ENCODE results near the gene DPY19L1.

The DPY19L1 gene

DNA sequence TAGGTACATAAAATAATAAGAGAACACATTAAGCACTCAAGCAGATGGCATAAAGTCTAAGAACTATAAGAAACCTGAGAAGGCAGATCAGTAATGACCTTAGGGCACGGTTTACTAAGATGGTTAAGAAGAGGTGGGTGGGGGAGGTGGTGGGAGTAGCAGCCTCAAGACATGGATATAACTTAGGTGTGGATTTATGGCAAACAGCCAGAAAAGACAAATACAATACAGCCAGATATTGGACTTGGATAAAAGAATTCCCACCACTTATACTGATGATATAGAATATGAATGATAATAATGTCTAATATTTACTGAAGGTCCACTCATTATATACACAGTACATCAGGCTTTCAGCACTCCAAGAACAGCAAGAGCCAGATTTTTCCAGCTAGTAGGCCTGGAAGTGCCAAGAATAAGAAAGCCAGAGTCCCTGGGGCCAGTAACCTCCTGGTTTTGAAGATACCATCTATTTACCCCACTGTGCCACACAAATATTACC, 11.9 kb downstream of the DPY19L1 start:
- H3K9me3 ChIP-seq (ENCODE audit: control insufficient read depth, low read length): no peaks in the 10 kb centered on the region

DNA sequence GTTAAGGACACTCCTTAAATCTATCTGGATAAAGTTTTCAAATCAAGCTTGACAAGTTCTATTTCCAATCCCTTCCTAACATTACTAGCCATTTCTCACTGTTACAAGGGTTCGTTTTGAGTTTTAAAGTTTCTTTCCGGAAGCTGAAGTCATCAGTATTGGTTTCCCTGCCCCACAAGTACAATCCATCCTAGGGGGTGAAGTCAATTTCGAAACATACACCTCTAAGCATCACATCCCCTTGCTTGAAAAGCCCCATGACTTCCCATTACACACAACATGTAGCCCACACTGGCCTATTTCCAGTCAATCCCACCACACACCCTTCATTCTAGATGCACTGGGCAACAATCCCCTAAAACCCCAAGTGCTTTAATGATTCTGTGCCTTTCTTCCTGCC, 13.0 kb downstream of the DPY19L1 start:
- Histone ChIP-seq H3K27me3 (ENCODE audit: control insufficient read depth, insufficient read depth, low read length) (no peaks in the 10 kb centered on the region), H3K9ac (ENCODE audit: low read length) (no peak overlapping the region), H3K4me3 (ENCODE audit: low read length) (no peak overlapping the region), H3K36me3 (ENCODE audit: control insufficient read depth, insufficient read depth, low read length) (no peaks in the 10 kb centered on the region), H3K9me3 (ENCODE audit: control insufficient read depth, low read length) (no peaks in the 10 kb centered on the region), H3K4me1 (ENCODE audit: control insufficient read depth, insufficient read depth, low read length) (peaks cover 9% of the 10 kb centered on the region)

More for the DNA sequence above, 11.9 kb downstream of the DPY19L1 start:
- Histone ChIP-seq H3K36me3 (ENCODE audit: control insufficient read depth, insufficient read depth, low read length) (no peaks in the 10 kb centered on the region), H3K27me3 (ENCODE audit: control insufficient read depth, insufficient read depth, low read length) (no peaks in the 10 kb centered on the region), H3K4me3 (ENCODE audit: low read length) (no peak overlapping the region), H3K4me1 (ENCODE audit: control insufficient read depth, insufficient read depth, low read length) (peaks cover 9% of the 10 kb centered on the region), H3K9ac (ENCODE audit: low read length) (no peak overlapping the region)

GRCh38 chr7:35022725-35023124, 14.6 kb downstream of the DPY19L1 start:
- H3K9ac ChIP-seq (ENCODE audit: low read length): no peak overlapping the region
- H3K4me1 ChIP-seq (ENCODE audit: control insufficient read depth, insufficient read depth, low read length): peaks cover 9% of the 10 kb centered on the region
- no peaks in the 10 kb centered on the region for H3K27me3 ChIP-seq (ENCODE audit: control insufficient read depth, insufficient read depth, low read length)
- no peaks in the 10 kb centered on the region for H3K9me3 ChIP-seq (ENCODE audit: control insufficient read depth, low read length)
- no peaks in the 10 kb centered on the region for H3K36me3 ChIP-seq (ENCODE audit: control insufficient read depth, insufficient read depth, low read length)
- no peak overlapping the region for H3K4me3 ChIP-seq (ENCODE audit: low read length)

DNA sequence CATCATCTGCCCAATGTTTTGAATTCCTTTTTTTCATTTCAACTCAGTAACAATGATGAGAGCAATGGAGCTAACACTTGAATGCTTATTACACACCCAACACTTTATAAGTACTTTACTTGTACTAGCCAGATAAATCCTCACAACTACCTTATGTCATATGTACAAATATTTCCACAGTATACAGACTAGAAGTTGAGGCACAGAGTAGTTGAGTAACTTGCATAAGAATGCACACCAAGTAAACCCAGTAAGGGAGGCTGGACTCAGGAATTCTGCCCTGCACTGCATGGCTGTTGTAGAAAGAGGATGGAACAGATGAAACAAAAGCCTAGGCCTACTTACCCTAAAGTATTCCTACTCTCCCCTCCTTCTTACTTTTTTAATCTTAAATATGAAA, 15.8 kb downstream of the DPY19L1 start:
- Histone ChIP-seq H3K4me1 (ENCODE audit: control insufficient read depth, insufficient read depth, low read length) (peaks cover 9% of the 10 kb centered on the region), H3K36me3 (ENCODE audit: control insufficient read depth, insufficient read depth, low read length) (no peaks in the 10 kb centered on the region), H3K4me3 (ENCODE audit: low read length) (no peak overlapping the region), H3K27me3 (ENCODE audit: control insufficient read depth, insufficient read depth, low read length) (no peaks in the 10 kb centered on the region), H3K9me3 (ENCODE audit: control insufficient read depth, low read length) (no peaks in the 10 kb centered on the region), H3K9ac (ENCODE audit: low read length) (no peak overlapping the region)

GRCh38 chr7:35019801-35020200, 17.5 kb downstream of the DPY19L1 start:
- Histone ChIP-seq H3K27me3 (ENCODE audit: control insufficient read depth, insufficient read depth, low read length) (no peaks in the 10 kb centered on the region), H3K9ac (ENCODE audit: low read length) (no peak overlapping the region), H3K4me1 (ENCODE audit: control insufficient read depth, insufficient read depth, low read length) (peaks cover 5% of the 10 kb centered on the region), H3K9me3 (ENCODE audit: control insufficient read depth, low read length) (no peaks in the 10 kb centered on the region), H3K4me3 (ENCODE audit: low read length) (no peak overlapping the region), H3K36me3 (ENCODE audit: control insufficient read depth, insufficient read depth, low read length) (no peaks in the 10 kb centered on the region)

DNA sequence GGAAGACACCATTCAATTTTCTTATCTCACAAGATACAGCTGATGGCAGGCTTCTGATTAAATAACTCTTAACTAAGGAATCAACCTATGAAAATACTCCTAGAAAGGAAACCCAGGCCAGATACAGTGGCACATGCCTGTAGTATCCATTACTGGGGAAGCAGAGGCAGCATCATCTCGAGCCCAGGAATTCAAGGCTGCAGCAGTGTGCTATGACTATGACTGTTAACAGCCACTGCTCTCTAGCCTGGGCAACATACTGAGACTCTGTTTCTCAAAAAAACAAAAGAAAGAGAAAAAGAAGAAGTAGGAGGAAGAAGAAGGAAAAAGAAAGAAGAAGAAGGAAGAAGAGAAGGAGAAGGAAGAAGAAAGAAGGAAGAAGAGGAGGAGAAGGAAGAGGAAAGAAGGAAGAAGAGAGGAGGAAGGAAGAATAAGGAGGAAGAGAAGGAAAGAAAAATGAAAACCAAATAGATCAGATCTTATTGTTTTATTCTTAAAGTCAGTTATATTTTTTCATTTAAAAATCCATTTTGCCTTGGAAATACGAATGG, 18.0 kb downstream of the DPY19L1 start:
- Histone ChIP-seq H3K9ac (ENCODE audit: low read length) (no peak overlapping the region), H3K9me3 (ENCODE audit: control insufficient read depth, low read length) (no peaks in the 10 kb centered on the region), H3K4me1 (ENCODE audit: control insufficient read depth, insufficient read depth, low read length) (peaks cover 5% of the 10 kb centered on the region)

GRCh38 chr7:35015346-35015859, 21.9 kb downstream of the DPY19L1 start:
- Histone ChIP-seq H3K9ac (ENCODE audit: low read length) (no peak overlapping the region), H3K4me1 (ENCODE audit: control insufficient read depth, insufficient read depth, low read length) (peaks cover 10% of the 10 kb centered on the region), H3K9me3 (ENCODE audit: control insufficient read depth, low read length) (no peaks in the 10 kb centered on the region), H3K4me3 (ENCODE audit: low read length) (no peak overlapping the region), H3K27me3 (ENCODE audit: control insufficient read depth, insufficient read depth, low read length) (no peaks in the 10 kb centered on the region), H3K36me3 (ENCODE audit: control insufficient read depth, insufficient read depth, low read length) (no peaks in the 10 kb centered on the region)

More for the DNA sequence above, 18.0 kb downstream of the DPY19L1 start:
- Histone ChIP-seq H3K36me3 (ENCODE audit: control insufficient read depth, insufficient read depth, low read length) (no peaks in the 10 kb centered on the region), H3K27me3 (ENCODE audit: control insufficient read depth, insufficient read depth, low read length) (no peaks in the 10 kb centered on the region), H3K4me3 (ENCODE audit: low read length) (no peak overlapping the region)

DNA sequence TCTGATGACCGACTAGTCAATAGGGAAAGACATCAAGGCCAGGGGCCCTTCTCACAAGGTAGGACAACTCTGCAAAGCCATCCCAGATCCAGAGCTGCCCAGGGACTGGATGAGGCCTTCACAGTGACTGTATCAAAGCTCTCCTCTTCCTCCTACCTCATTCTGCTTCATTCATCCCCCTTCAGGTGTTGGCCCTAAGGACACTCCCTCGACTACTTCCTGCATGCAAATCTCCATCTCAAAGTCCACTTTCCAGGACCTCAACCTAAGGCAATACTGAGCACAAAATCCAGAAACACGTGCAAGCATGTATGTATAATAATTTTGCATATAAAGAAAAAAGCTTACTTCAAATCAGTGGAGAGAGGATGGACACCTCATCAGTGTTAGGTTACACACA, 25.1 kb downstream of the DPY19L1 start:
- no peak overlapping the region for H3K4me3 ChIP-seq (ENCODE audit: low read length)
- no peaks in the 10 kb centered on the region for H3K27me3 ChIP-seq (ENCODE audit: control insufficient read depth, insufficient read depth, low read length)
- H3K36me3 ChIP-seq (ENCODE audit: control insufficient read depth, insufficient read depth, low read length): no peaks in the 10 kb centered on the region
- peaks cover 10% of the 10 kb centered on the region for H3K4me1 ChIP-seq (ENCODE audit: control insufficient read depth, insufficient read depth, low read length)
- no peaks in the 10 kb centered on the region for H3K9me3 ChIP-seq (ENCODE audit: control insufficient read depth, low read length)
- no peak overlapping the region for H3K9ac ChIP-seq (ENCODE audit: low read length)

GRCh38 chr7:35011085-35011484, 26.2 kb downstream of the DPY19L1 start:
- H3K36me3 ChIP-seq (ENCODE audit: control insufficient read depth, insufficient read depth, low read length): no peaks in the 10 kb centered on the region
- H3K27me3 ChIP-seq (ENCODE audit: control insufficient read depth, insufficient read depth, low read length): no peaks in the 10 kb centered on the region
- H3K4me3 ChIP-seq (ENCODE audit: low read length): no peak overlapping the region
- no peak overlapping the region for H3K9ac ChIP-seq (ENCODE audit: low read length)
- H3K4me1 ChIP-seq (ENCODE audit: control insufficient read depth, insufficient read depth, low read length): peaks cover 10% of the 10 kb centered on the region
- H3K9me3 ChIP-seq (ENCODE audit: control insufficient read depth, low read length): no peaks in the 10 kb centered on the region

DNA sequence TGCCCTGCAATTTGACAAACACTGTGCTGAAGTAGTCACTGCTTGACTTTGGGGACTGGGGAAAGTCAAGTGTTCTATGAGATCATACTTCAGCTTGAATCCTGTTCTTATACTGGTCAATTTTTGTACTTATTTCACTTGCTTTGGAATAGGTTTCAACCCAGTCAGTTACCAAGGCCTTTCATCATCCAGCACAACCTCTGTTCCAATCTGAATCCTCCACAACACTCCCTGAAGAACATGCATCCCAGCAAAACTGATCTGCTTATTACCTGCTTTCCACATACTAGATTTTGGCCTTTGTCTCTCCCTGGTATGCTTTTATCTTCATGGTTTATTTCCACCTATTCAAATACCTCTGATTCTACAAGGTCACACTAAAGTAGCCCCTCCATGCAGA, 29.5 kb downstream of the DPY19L1 start:
- Histone ChIP-seq H3K4me3 (ENCODE audit: low read length) (no peak overlapping the region), H3K36me3 (ENCODE audit: control insufficient read depth, insufficient read depth, low read length) (no peaks in the 10 kb centered on the region), H3K27me3 (ENCODE audit: control insufficient read depth, insufficient read depth, low read length) (no peaks in the 10 kb centered on the region), H3K9me3 (ENCODE audit: control insufficient read depth, low read length) (no peaks in the 10 kb centered on the region), H3K4me1 (ENCODE audit: control insufficient read depth, insufficient read depth, low read length) (peaks cover 25% of the 10 kb centered on the region), H3K9ac (ENCODE audit: low read length) (no peak overlapping the region)

- Histone ChIP-seq H3K27me3 (ENCODE audit: control insufficient read depth, insufficient read depth, low read length) (no peaks in the 10 kb centered on the region), H3K36me3 (ENCODE audit: control insufficient read depth, insufficient read depth, low read length) (no peaks in the 10 kb centered on the region), H3K9me3 (ENCODE audit: control insufficient read depth, low read length) (no peaks in the 10 kb centered on the region)
Observed at GRCh38 chr7:35004531-35005095, 32.7 kb downstream of the DPY19L1 start.

GRCh38 chr7:35003679-35004303, 33.5 kb downstream of the DPY19L1 start:
- H3K9me3 ChIP-seq (ENCODE audit: control insufficient read depth, low read length): no peaks in the 10 kb centered on the region
- no peaks in the 10 kb centered on the region for H3K27me3 ChIP-seq (ENCODE audit: control insufficient read depth, insufficient read depth, low read length)
- peaks cover 25% of the 10 kb centered on the region for H3K4me1 ChIP-seq (ENCODE audit: control insufficient read depth, insufficient read depth, low read length)
- H3K4me3 ChIP-seq (ENCODE audit: low read length): no peak overlapping the region
- no peak overlapping the region for H3K9ac ChIP-seq (ENCODE audit: low read length)
- no peaks in the 10 kb centered on the region for H3K36me3 ChIP-seq (ENCODE audit: control insufficient read depth, insufficient read depth, low read length)

More at GRCh38 chr7:35004531-35005095, 32.7 kb downstream of the DPY19L1 start:
- Histone ChIP-seq H3K4me1 (ENCODE audit: control insufficient read depth, insufficient read depth, low read length) (peaks cover 25% of the 10 kb centered on the region), H3K9ac (ENCODE audit: low read length) (no peak overlapping the region), H3K4me3 (ENCODE audit: low read length) (no peak overlapping the region)

Measured in mucosa of stomach (tissue), 1 donor.